GM12891 (cell line): Measurements from ENCODE around the gene TBCD.

Source experiments
- PAX5 ChIP-seq: IDR thresholded peaks from 2 replicates; pipeline ENCODE4 v1.6.1; 2011; ENCODE audit warnings: low read length, moderate library complexity, mild to moderate bottlenecking; ENCODE audit not compliant: insufficient read depth, severe bottlenecking
- POLR2A ChIP-seq: IDR thresholded peaks from 2 replicates; pipeline ENCODE4 v1.6.1; 2011; ENCODE audit warnings: low read depth, low read length, control low read depth
- POLR2AphosphoS5 ChIP-seq: IDR thresholded peaks from 2 replicates; pipeline ENCODE4 v1.6.1; 2011; ENCODE audit warnings: low read depth, low read length, control low read depth
- TAF1 ChIP-seq: IDR thresholded peaks from 2 replicates; pipeline ENCODE4 v1.6.1; 2011; ENCODE audit warnings: low read depth, low read length, control low read depth

- TF ChIP-seq POLR2AphosphoS5: no peak
- no peak for TF ChIP-seq TAF1
- no peak for TF ChIP-seq POLR2A
- TF ChIP-seq PAX5: no peak
Measured at GRCh38 chr17:82898976-82899514, 147.2 kb downstream of the TBCD start.
